Peyer's patch (tissue), 4 donors: Measurements from ENCODE around the gene MAGEB17. TPM values are rescaled to one million over a fixed set of nuclear protein-coding genes. Genes with fewer than 3 reads are reported as not detected.
A peak's percentile ranks its signal among the peaks of the same experiment; 100 is the strongest.

Experiments used
- DNase-seq, 3 donors: peaks; one replicate each; pipeline ENCODE4 v3.0.0-alpha.2; 2017 to 2019
- H3K27ac ChIP-seq, 4 donors: fragments of 200-600 bp; sonication (generic); one replicate each; pipeline ENCODE4 v1.5.1; 2016 to 2019
- H3K27me3 ChIP-seq, 2 donors: fragments of 200-600 bp; sonication (generic); one replicate each; pipeline ENCODE4 v1.5.1; 2019
- H3K36me3 ChIP-seq, 3 donors: fragments of 200-600 bp; sonication (generic); one replicate each; pipeline ENCODE4 v1.5.1; 2016 to 2019
- H3K4me1 ChIP-seq, 4 donors: fragments of 200-600 bp; sonication (generic); one replicate each; pipeline ENCODE4 v1.5.1; 2016 to 2019
- H3K4me3 ChIP-seq, 4 donors: fragments of 200-600 bp; sonication (generic); 1 replicate in 3 of 4; 2 replicates in 1 of 4; pipeline ENCODE4 v1.5.1; 2016 to 2019; ENCODE audit warnings: mild to moderate bottlenecking in 1 of 4
- H3K9me3 ChIP-seq, 4 donors: fragments of 200-600 bp; sonication (generic); one replicate each; pipeline ENCODE4 v1.5.1; 2016 to 2019; ENCODE audit warnings: mild to moderate bottlenecking in 1 of 4
- CTCF ChIP-seq, 6 experiments: fragments of 450-650 bp in 4 of 6; fragments of 200-600 bp in 2 of 6; sonication (generic) in 1 of 6; IDR thresholded peaks; one replicate each; pipeline ENCODE4 v1.5.1; 2017 to 2019; ENCODE audit warnings: antibody characterized with exemption in 6 of 6, mild to moderate bottlenecking in 3 of 6, moderate library complexity in 1 of 6
- POLR2A ChIP-seq, 2 donors: fragments of 450-650 bp; IDR thresholded peaks; one replicate each; pipeline ENCODE4 v1.5.1; 2017; ENCODE audit warnings: antibody characterized with exemption in 2 of 2, mild to moderate bottlenecking in 2 of 2, moderate library complexity in 2 of 2
- total RNA-seq, 4 donors: library from RNA; depleted of rRNA; stranded (reverse); fragments of >200 nt; gene quantifications; one replicate each; pipeline ENCODE4 v1.1.0, GENCODE V29; 2016

The MAGEB17 gene
- total RNA-seq, 4 donors from 2014 or later: not detected

GRCh38 chrX:16202943-16203342, 35.7 kb downstream of the MAGEB17 start:
- H3K9me3 ChIP-seq: no peaks in the 10 kb centered on the region
- DNase-seq: no peak
- no peaks in the 10 kb centered on the region for H3K36me3 ChIP-seq
- H3K27ac ChIP-seq: no peak overlapping the region
- no peak overlapping the region for H3K4me3 ChIP-seq
- no peaks in the 10 kb centered on the region for H3K4me1 ChIP-seq
- no peaks in the 10 kb centered on the region for H3K27me3 ChIP-seq
- TF ChIP-seq POLR2A (IDR thresholded peaks at IDR 0.05): no peak
- TF ChIP-seq CTCF (IDR thresholded peaks at IDR 0.05): no peak

- H3K36me3 ChIP-seq: no peaks in the 10 kb centered on the region
- no peak overlapping the region for H3K27ac ChIP-seq
- H3K4me3 ChIP-seq: no peak overlapping the region
- DNase-seq: no peak
- H3K9me3 ChIP-seq: no peaks in the 10 kb centered on the region
- H3K27me3 ChIP-seq: no peaks in the 10 kb centered on the region
- no peak for TF ChIP-seq CTCF (IDR thresholded peaks at IDR 0.05)
- no peak for TF ChIP-seq POLR2A (IDR thresholded peaks at IDR 0.05)
- no peaks in the 10 kb centered on the region for H3K4me1 ChIP-seq
Observed at GRCh38 chrX:16204538-16204937, 37.3 kb downstream of the MAGEB17 start.

- H3K4me3 ChIP-seq: no peak overlapping the region
- TF ChIP-seq CTCF (IDR thresholded peaks at IDR 0.05) (no peak), POLR2A (IDR thresholded peaks at IDR 0.05) (no peak)
- no peaks in the 10 kb centered on the region for H3K27me3 ChIP-seq
- no peak overlapping the region for H3K27ac ChIP-seq
- H3K9me3 ChIP-seq: no peaks in the 10 kb centered on the region
- H3K36me3 ChIP-seq: no peaks in the 10 kb centered on the region
- no peaks in the 10 kb centered on the region for H3K4me1 ChIP-seq
- no peak for DNase-seq
Observed at GRCh38 chrX:16205840-16206239, 38.6 kb downstream of the MAGEB17 start.

- Histone ChIP-seq H3K4me1 (no peaks in the 10 kb centered on the region), H3K36me3 (no peaks in the 10 kb centered on the region), H3K27ac (no peak overlapping the region), H3K9me3 (no peaks in the 10 kb centered on the region), H3K27me3 (no peaks in the 10 kb centered on the region), H3K4me3 (no peak overlapping the region)
- no peak for TF ChIP-seq CTCF (IDR thresholded peaks at IDR 0.05)
- TF ChIP-seq POLR2A (IDR thresholded peaks at IDR 0.05): no peak
- peak in 1 of 3 donors; percentile 58 for DNase-seq
Observed at GRCh38 chrX:16207634-16208033, 40.4 kb downstream of the MAGEB17 start.

DNA sequence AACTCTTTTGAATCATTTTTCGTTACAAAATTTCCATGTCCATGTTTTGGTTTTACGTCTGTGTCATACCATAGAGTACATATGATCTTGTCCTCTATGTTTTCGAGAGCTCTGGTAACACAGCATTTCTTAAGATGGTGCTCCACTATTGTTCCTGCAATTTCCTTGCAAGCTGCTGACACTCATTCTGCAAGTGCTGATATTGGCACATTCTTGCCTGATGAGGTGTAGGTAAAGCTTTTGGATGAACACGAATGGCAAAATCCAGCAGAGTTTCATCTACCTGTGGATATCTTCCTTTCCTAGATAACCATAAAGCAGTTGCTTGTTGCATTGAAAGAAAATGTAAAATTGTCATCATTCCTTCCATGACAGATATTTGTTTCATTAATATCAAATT, 41.3 kb downstream of the MAGEB17 start:
- Histone ChIP-seq H3K27ac (no peak overlapping the region), H3K9me3 (no peaks in the 10 kb centered on the region), H3K27me3 (no peaks in the 10 kb centered on the region), H3K4me3 (no peak overlapping the region), H3K4me1 (no peaks in the 10 kb centered on the region), H3K36me3 (no peaks in the 10 kb centered on the region)
- DNase-seq: no peak
- no peak for TF ChIP-seq CTCF (IDR thresholded peaks at IDR 0.05)
- no peak for TF ChIP-seq POLR2A (IDR thresholded peaks at IDR 0.05)

GRCh38 chrX:16210061-16210460, 42.8 kb downstream of the MAGEB17 start:
- Histone ChIP-seq H3K4me1 (no peaks in the 10 kb centered on the region), H3K36me3 (no peaks in the 10 kb centered on the region), H3K9me3 (no peaks in the 10 kb centered on the region), H3K4me3 (no peak overlapping the region), H3K27ac (no peak overlapping the region), H3K27me3 (no peaks in the 10 kb centered on the region)
- TF ChIP-seq POLR2A (IDR thresholded peaks at IDR 0.05) (no peak), CTCF (IDR thresholded peaks at IDR 0.05) (no peak)
- DNase-seq: no peak
